ENCODE measurements around the gene WWC1. TPM values are rescaled to one million over a fixed set of nuclear protein-coding genes. Genes with fewer than 3 reads are reported as not detected.

Gene WWC1
- total RNA-seq, 4 donors from 2014 or later: 0.51 TPM; not detected in 3

- in situ Hi-C loops (cut with MboI; ENCODE audit: low sequenced_read_pairs in 4 of 4): no loop called here
- no peaks in the 10 kb centered on the region for H3K27me3 ChIP-seq
- H3K4me3 ChIP-seq: no peak overlapping the region
- no peak for TF ChIP-seq CTCF (IDR thresholded peaks at IDR 0.05 in 4 of 5, conservative IDR thresholded peaks at IDR 0.05 in 1 of 5)
- TF ChIP-seq POLR2A (IDR thresholded peaks at IDR 0.05): no peak
- ATAC-seq (no peak), DNase-seq (no peak)
- intact Hi-C loops (cut with DNase I; ENCODE audit: low total_unique reads): no loop called here
- H3K36me3 ChIP-seq: no peaks in the 10 kb centered on the region
- H3K4me1 ChIP-seq: no peaks in the 10 kb centered on the region
- no peak overlapping the region for H3K27ac ChIP-seq
- no peaks in the 10 kb centered on the region for H3K9me3 ChIP-seq
These were observed 86.1 kb downstream of the WWC1 start for GRCh38 chr5:168377525-168377924.

GRCh38 chr5:168378741-168379140 lies 87.3 kb downstream of the WWC1 start:
- H3K4me3 ChIP-seq: no peak overlapping the region
- H3K27me3 ChIP-seq: no peaks in the 10 kb centered on the region
- no peaks in the 10 kb centered on the region for H3K9me3 ChIP-seq
- no peaks in the 10 kb centered on the region for H3K36me3 ChIP-seq
- no peak overlapping the region for H3K27ac ChIP-seq
- TF ChIP-seq CTCF (IDR thresholded peaks at IDR 0.05 in 4 of 5, conservative IDR thresholded peaks at IDR 0.05 in 1 of 5): no peak
- no peak for TF ChIP-seq POLR2A (IDR thresholded peaks at IDR 0.05)
- intact Hi-C loops (cut with DNase I; ENCODE audit: low total_unique reads) (no loop called here), in situ Hi-C loops (cut with MboI; ENCODE audit: low sequenced_read_pairs in 4 of 4) (no loop called here)
- no peaks in the 10 kb centered on the region for H3K4me1 ChIP-seq
- DNase-seq (no peak), ATAC-seq (no peak)

- Histone ChIP-seq H3K27me3 (no peaks in the 10 kb centered on the region), H3K4me3 (no peak overlapping the region), H3K9me3 (no peaks in the 10 kb centered on the region), H3K36me3 (no peaks in the 10 kb centered on the region), H3K27ac (no peak overlapping the region), H3K4me1 (no peaks in the 10 kb centered on the region)
- in situ Hi-C loops (cut with MboI; ENCODE audit: low sequenced_read_pairs in 4 of 4) (no loop called here), intact Hi-C loops (cut with DNase I; ENCODE audit: low total_unique reads) (no loop called here)
- ATAC-seq (no peak), DNase-seq (no peak)
- no peak for TF ChIP-seq POLR2A (IDR thresholded peaks at IDR 0.05)
These were observed 91.0 kb downstream of the WWC1 start for GRCh38 chr5:168382421-168382820.

GRCh38 chr5:168390491-168390890 lies 99.0 kb downstream of the WWC1 start:
- TF ChIP-seq CTCF (IDR thresholded peaks at IDR 0.05 in 4 of 5, conservative IDR thresholded peaks at IDR 0.05 in 1 of 5) (no peak), POLR2A (IDR thresholded peaks at IDR 0.05) (no peak)
- no peak for ATAC-seq

GRCh38 chr5:168393773-168394172 lies 102.3 kb downstream of the WWC1 start:
- H3K27me3 ChIP-seq: no peaks in the 10 kb centered on the region
- H3K9me3 ChIP-seq: no peaks in the 10 kb centered on the region
- H3K36me3 ChIP-seq: no peaks in the 10 kb centered on the region
- DNase-seq: no peak
- no peaks in the 10 kb centered on the region for H3K4me1 ChIP-seq
- TF ChIP-seq CTCF (IDR thresholded peaks at IDR 0.05 in 4 of 5, conservative IDR thresholded peaks at IDR 0.05 in 1 of 5) (no peak), POLR2A (IDR thresholded peaks at IDR 0.05) (no peak)
- in situ Hi-C loops (cut with MboI; ENCODE audit: low sequenced_read_pairs in 4 of 4) (no loop called here), intact Hi-C loops (cut with DNase I; ENCODE audit: low total_unique reads) (no loop called here)
- no peak overlapping the region for H3K27ac ChIP-seq
- H3K4me3 ChIP-seq: no peak overlapping the region
- ATAC-seq: no peak

More at GRCh38 chr5:168390491-168390890, 99.0 kb downstream of the WWC1 start:
- DNase-seq: no peak
- Histone ChIP-seq H3K36me3 (no peaks in the 10 kb centered on the region), H3K4me3 (no peak overlapping the region), H3K27ac (no peak overlapping the region), H3K4me1 (no peaks in the 10 kb centered on the region), H3K27me3 (no peaks in the 10 kb centered on the region), H3K9me3 (no peaks in the 10 kb centered on the region)
- in situ Hi-C loops (cut with MboI; ENCODE audit: low sequenced_read_pairs in 4 of 4): no loop called here
- intact Hi-C loops (cut with DNase I; ENCODE audit: low total_unique reads): no loop called here
